Osteoblast (primary cell): ENCODE results near the gene RRM2. TPM values are rescaled to one million over a fixed set of nuclear protein-coding genes. Genes with fewer than 3 reads are reported as not detected.
"Not testable (repeated sequence)": the region's sequence is repeated elsewhere in the genome, so short reads cannot be mapped to it uniquely, and the experiment has no call there.

Experiments
- DNase-seq: peaks from one replicate; pipeline ENCODE4 v3.0.0; 2011; ENCODE audit warnings: low spot score, mixed read lengths; ENCODE audit not compliant: insufficient read length; ENCODE audit errors: missing footprints
- H2AFZ ChIP-seq: 2 replicates; pipeline ENCODE4 v1.6.0; 2011; ENCODE audit warnings: mild to moderate bottlenecking, low read length
- H3K27ac ChIP-seq: 2 replicates; pipeline ENCODE4 v1.5.1; 2011; ENCODE audit warnings: mild to moderate bottlenecking, low read depth, low read length, moderate library complexity
- H3K27me3 ChIP-seq: 2 replicates; pipeline ENCODE4 v1.6.0; 2012; ENCODE audit warnings: mild to moderate bottlenecking, control low read depth, inconsistent platforms, low read length, moderate library complexity; ENCODE audit not compliant: insufficient read depth
- H3K36me3 ChIP-seq: 2 replicates; pipeline ENCODE4 v1.5.1; 2011; ENCODE audit warnings: mild to moderate bottlenecking, low read length, control low read depth, moderate library complexity; ENCODE audit not compliant: insufficient read depth
- H3K4me1 ChIP-seq: 2 replicates; pipeline ENCODE4 v1.5.1; 2011; ENCODE audit warnings: mild to moderate bottlenecking, low read length, control low read depth, moderate library complexity; ENCODE audit not compliant: insufficient read depth
- H3K4me2 ChIP-seq: 2 replicates; pipeline ENCODE4 v1.6.0; 2011; ENCODE audit warnings: mild to moderate bottlenecking, low read length; ENCODE audit not compliant: insufficient read depth
- H3K4me3 ChIP-seq: fragments of 200-600 bp; sonication (generic); 3 replicates; pipeline ENCODE4 v1.5.1; 2012; ENCODE audit warnings: mild to moderate bottlenecking, low read length, inconsistent platforms; ENCODE audit not compliant: insufficient read depth
- H3K79me2 ChIP-seq: 2 replicates; pipeline ENCODE4 v1.6.0; 2012; ENCODE audit warnings: mild to moderate bottlenecking, low read length, control low read depth, inconsistent platforms; ENCODE audit not compliant: insufficient read depth
- H3K9me3 ChIP-seq: 2 replicates; pipeline ENCODE4 v1.5.1; 2011; ENCODE audit warnings: low read depth, low read length, control low read depth
- H4K20me1 ChIP-seq: 2 replicates; pipeline ENCODE4 v1.6.0; 2012; ENCODE audit warnings: mild to moderate bottlenecking, low read length, control low read depth; ENCODE audit not compliant: insufficient read depth
- total RNA-seq: library from RNA; depleted of rRNA; stranded (reverse); fragments of >200 nt; gene quantifications from 2 replicates; pipeline ENCODE4 v1.2.3, GENCODE V29; 2012
- TF ChIP-seq, protein P1 (sequence below): IDR thresholded peaks from 2 replicates; pipeline ENCODE4 v1.5.1; 2011; ENCODE audit warnings: mild to moderate bottlenecking, low read depth, low read length, moderate library complexity; ENCODE audit errors: extremely low read depth

Gene RRM2
- total RNA-seq, 1 donor: 4.3 TPM

DNA sequence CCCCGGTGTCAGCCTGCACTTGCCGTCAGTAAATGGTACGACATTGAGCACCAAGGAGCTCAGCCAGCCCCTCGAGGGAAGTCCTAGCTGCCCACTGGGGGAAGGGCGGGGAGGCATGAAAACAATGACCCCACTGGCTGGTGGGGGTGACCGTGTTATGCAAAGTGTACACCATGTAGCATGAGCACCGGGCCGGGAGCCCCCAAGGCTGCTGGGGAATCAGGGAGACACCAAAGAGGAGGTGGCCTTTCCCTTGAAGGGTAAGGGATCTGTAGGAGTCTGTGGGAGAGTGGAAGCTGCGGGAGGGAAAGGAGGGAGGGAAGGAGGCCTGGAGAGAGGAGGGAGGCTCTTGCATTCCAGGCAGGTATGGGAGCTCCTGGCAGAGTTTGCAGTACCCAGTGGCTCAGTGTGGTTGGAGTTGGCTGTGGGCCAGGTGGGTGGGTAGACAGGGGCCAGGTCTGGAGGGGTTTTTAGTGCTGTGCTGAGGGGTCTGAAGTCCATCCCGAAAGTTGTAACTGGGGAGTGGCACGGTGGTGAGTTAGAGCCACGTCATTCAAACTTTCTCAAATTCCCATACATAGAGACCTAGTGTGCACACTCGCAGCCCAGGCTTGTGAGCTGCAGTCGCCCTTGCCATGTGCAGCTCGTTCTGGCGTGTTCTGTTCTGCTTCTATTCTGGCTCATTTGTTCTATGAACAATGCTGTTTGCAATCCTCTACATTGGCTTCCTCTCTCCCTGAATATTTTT, 22.4 kb downstream of the RRM2 start:
- H2AFZ ChIP-seq: no peak overlapping the region
- H3K27me3 ChIP-seq: no peaks in the 10 kb centered on the region
- peaks cover 2% of the 10 kb centered on the region for H3K36me3 ChIP-seq
- no peak overlapping the region for H3K4me3 ChIP-seq
- no peak overlapping the region for H3K27ac ChIP-seq
- peak; percentile 70 for DNase-seq
- no peaks in the 10 kb centered on the region for H3K4me1 ChIP-seq
- H3K4me2 ChIP-seq: no peak overlapping the region
- TF ChIP-seq, protein P1, sequence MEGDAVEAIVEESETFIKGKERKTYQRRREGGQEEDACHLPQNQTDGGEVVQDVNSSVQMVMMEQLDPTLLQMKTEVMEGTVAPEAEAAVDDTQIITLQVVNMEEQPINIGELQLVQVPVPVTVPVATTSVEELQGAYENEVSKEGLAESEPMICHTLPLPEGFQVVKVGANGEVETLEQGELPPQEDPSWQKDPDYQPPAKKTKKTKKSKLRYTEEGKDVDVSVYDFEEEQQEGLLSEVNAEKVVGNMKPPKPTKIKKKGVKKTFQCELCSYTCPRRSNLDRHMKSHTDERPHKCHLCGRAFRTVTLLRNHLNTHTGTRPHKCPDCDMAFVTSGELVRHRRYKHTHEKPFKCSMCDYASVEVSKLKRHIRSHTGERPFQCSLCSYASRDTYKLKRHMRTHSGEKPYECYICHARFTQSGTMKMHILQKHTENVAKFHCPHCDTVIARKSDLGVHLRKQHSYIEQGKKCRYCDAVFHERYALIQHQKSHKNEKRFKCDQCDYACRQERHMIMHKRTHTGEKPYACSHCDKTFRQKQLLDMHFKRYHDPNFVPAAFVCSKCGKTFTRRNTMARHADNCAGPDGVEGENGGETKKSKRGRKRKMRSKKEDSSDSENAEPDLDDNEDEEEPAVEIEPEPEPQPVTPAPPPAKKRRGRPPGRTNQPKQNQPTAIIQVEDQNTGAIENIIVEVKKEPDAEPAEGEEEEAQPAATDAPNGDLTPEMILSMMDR: no peak
- H3K9me3 ChIP-seq: no peaks in the 10 kb centered on the region
- no peaks in the 10 kb centered on the region for H3K79me2 ChIP-seq
- H4K20me1 ChIP-seq: no peaks in the 10 kb centered on the region

DNA sequence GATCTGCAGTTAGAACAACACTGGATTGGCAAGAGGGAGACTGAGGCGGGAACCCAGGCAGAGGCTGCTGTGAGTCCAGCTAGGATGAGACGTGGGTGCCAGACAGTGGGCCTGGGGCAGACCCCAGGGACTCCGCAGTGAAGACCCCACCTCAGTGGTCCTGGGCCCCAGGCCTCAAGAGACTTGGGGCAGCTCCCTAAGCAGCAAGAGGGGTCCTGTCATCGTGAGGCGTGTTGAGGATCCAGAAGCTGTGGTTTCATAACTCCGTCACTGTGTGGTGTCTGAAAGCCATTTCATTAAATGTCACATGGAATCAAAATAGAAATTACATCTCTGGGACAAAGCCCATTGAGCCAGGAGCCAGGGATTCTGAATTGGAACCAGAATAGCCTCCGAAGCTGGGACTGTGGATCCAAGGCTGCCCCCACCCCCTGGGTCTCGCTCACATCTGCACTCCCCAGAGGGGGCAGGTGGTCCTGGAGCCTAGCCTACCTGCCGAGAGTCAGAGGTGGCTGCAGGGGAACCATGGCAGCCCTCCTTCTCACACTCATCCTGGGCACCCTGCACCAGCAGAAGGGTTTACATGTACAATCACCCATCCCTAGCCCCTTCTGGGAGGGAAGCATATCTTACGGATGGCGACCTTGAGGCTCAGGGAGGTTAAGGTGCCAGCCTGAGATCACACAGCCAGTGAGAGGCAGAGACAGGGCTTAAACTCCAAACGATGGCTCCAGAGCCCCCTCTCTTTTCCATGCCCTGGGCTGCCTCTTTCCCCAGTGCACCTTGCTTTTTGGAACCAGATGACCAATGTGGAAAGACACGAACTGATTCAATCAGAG, 23.2 kb downstream of the RRM2 start:
- H3K4me1 ChIP-seq: no peaks in the 10 kb centered on the region
- H2AFZ ChIP-seq: no peak overlapping the region
- H3K79me2 ChIP-seq: no peaks in the 10 kb centered on the region
- no peaks in the 10 kb centered on the region for H3K27me3 ChIP-seq
- no peaks in the 10 kb centered on the region for H3K9me3 ChIP-seq
- peaks cover 2% of the 10 kb centered on the region for H3K36me3 ChIP-seq
- no peak for DNase-seq
- no peak overlapping the region for H3K4me3 ChIP-seq
- H3K27ac ChIP-seq: no peak overlapping the region
- H4K20me1 ChIP-seq: no peaks in the 10 kb centered on the region
- TF ChIP-seq, protein P1: no peak
- no peak overlapping the region for H3K4me2 ChIP-seq

DNA sequence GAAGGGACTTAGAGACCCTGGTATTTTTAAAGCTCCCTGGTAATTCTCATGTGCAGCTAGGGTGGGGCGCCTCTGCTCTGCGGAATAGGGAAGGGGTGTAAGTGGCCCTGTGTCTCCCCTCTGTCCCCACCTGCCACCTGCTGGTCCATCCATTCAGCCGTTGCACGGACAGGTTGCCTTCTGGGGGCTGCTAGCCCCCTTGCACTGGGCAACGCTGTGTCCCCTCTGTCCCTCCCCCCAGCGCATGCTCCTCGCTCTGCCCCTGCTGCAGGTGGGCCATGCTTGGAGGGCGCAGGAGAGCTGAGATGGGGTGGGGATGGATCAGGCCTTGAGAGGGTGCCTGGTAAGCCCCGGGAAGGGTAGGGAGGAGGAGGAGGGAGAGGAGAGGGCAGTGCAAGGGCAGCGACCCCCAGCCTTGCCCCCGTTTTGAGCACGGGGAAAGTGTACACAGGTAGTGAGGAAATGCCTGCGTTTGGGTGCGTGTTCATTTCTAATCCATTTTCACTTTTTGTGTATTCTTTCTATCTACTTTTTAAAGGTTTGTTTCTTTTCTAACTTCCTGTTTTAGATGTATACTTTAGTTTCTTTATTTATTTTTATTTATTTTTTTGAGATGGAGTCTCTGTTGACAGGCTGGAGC, 23.9 kb downstream of the RRM2 start:
- Histone ChIP-seq H3K27ac (no peak overlapping the region), H3K27me3 (no peaks in the 10 kb centered on the region), H4K20me1 (no peaks in the 10 kb centered on the region), H3K79me2 (no peaks in the 10 kb centered on the region), H2AFZ (no peak overlapping the region), H3K4me1 (no peaks in the 10 kb centered on the region), H3K9me3 (no peaks in the 10 kb centered on the region), H3K4me3 (no peak overlapping the region), H3K4me2 (no peak overlapping the region), H3K36me3 (peaks cover 2% of the 10 kb centered on the region)
- DNase-seq: peak; percentile 81
- TF ChIP-seq, protein P1: no peak

DNA sequence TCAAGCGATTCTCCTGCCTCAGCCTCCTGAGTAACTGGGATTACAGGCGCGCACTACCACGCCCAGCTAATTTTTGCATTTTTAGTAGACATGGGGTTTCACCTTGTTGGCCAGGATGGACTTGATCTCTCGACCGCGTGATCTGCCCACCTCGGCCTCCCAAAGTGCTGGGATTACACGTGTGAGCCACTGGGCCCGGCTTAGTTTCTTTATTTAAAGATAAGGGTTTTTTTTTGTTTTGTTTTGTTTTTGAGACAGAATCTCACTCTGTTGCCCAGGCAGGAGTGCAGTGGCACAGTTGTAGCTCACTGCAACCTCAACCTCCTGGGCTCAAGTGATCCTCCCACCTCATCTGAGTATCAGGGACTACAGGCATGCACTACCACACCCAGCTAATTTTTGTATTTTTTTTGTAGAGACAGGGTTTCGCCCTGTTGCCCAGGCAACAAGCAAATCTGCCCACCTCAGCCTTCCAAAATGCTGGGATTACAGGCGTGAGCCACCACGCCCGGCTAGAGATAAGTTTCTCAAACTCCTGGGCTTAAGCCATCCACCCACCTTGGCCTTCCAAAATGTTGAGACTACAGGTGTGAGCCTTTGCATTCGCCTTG, 24.6 kb downstream of the RRM2 start:
- not testable (repeated sequence) for H3K27ac ChIP-seq, DNase-seq, H3K4me2 ChIP-seq, H4K20me1 ChIP-seq, H3K4me3 ChIP-seq, H3K79me2 ChIP-seq, H3K4me1 ChIP-seq, H3K36me3 ChIP-seq, H3K27me3 ChIP-seq, H3K9me3 ChIP-seq, H2AFZ ChIP-seq
